ENCODE data around the gene TARS3.
"Not testable (repeated sequence)": the region's sequence is repeated elsewhere in the genome, so short reads cannot be mapped to it uniquely, and the experiment has no call there.

Gene TARS3

GRCh38 chr15:101723874-101724674 is at the start of gene TARS3:
TARS3 (minus strand) TSS chr15:101724473; CDS start chr15:101724387, 86 bp downstream.
- peaks cover 14 to 25% (median 16%) of the 10 kb centered on the region in 5 donors for H3K36me3 ChIP-seq (ENCODE audit: control insufficient read depth in 5 of 5, insufficient read depth in 5 of 5, low read length in 5 of 5)
- peak within 1 kb of the TSS; percentile 57 for H3K27ac ChIP-seq (ENCODE audit: low read depth, low read length)
- peak within 1 kb of the TSS in 4 of 5 donors; percentile 78 to 88 (median 84) for H3K9ac ChIP-seq (ENCODE audit: low read length in 5 of 5)
- no peaks in the 10 kb centered on the region for H3K27me3 ChIP-seq (ENCODE audit: control insufficient read depth in 5 of 5, insufficient read depth in 4 of 5, low read length in 5 of 5)
- no peaks in the 10 kb centered on the region for H3K9me3 ChIP-seq (ENCODE audit: control insufficient read depth in 5 of 5, low read length in 5 of 5)
- H3K4me1 ChIP-seq (ENCODE audit: control insufficient read depth in 5 of 5, insufficient read depth in 5 of 5, low read length in 5 of 5): peaks cover 0 to 22% (median 17%) of the 10 kb centered on the region in 5 donors
- H3K4me3 ChIP-seq (ENCODE audit: low read depth in 1 of 5, low read length in 5 of 5): peak within 1 kb of the TSS; percentile 72 to 97 (median 87)

- H3K27ac ChIP-seq (ENCODE audit: low read depth, low read length): no peak overlapping the region
- H3K36me3 ChIP-seq (ENCODE audit: control insufficient read depth in 5 of 5, insufficient read depth in 5 of 5, low read length in 5 of 5): peaks cover 0 to 14% (median 0%) of the 10 kb centered on the region in 5 donors
- no peak overlapping the region for H3K4me3 ChIP-seq (ENCODE audit: low read depth in 1 of 5, low read length in 5 of 5)
- no peaks in the 10 kb centered on the region for H3K9me3 ChIP-seq (ENCODE audit: control insufficient read depth in 5 of 5, low read length in 5 of 5)
- no peak overlapping the region for H3K9ac ChIP-seq (ENCODE audit: low read length in 5 of 5)
- H3K4me1 ChIP-seq (ENCODE audit: control insufficient read depth in 5 of 5, insufficient read depth in 5 of 5, low read length in 5 of 5): no peaks in the 10 kb centered on the region
- H3K27me3 ChIP-seq (ENCODE audit: control insufficient read depth in 5 of 5, insufficient read depth in 4 of 5, low read length in 5 of 5): peaks cover 0 to 4% (median 0%) of the 10 kb centered on the region in 5 donors
Observed at GRCh38 chr15:101773496-101774100, 49.3 kb upstream of the TARS3 start.

- peaks cover 0 to 4% (median 0%) of the 10 kb centered on the region in 5 donors for H3K27me3 ChIP-seq (ENCODE audit: control insufficient read depth in 5 of 5, insufficient read depth in 4 of 5, low read length in 5 of 5)
- H3K36me3 ChIP-seq (ENCODE audit: control insufficient read depth in 5 of 5, insufficient read depth in 5 of 5, low read length in 5 of 5): peaks cover 0 to 14% (median 0%) of the 10 kb centered on the region in 5 donors
- H3K9me3 ChIP-seq (ENCODE audit: control insufficient read depth in 5 of 5, low read length in 5 of 5): no peaks in the 10 kb centered on the region
- no peaks in the 10 kb centered on the region for H3K4me1 ChIP-seq (ENCODE audit: control insufficient read depth in 5 of 5, insufficient read depth in 5 of 5, low read length in 5 of 5)
- H3K9ac ChIP-seq (ENCODE audit: low read length in 5 of 5): no peak overlapping the region
- H3K27ac ChIP-seq (ENCODE audit: low read depth, low read length): no peak overlapping the region
- no peak overlapping the region for H3K4me3 ChIP-seq (ENCODE audit: low read depth in 1 of 5, low read length in 5 of 5)
Observed at GRCh38 chr15:101772921-101773320, 48.6 kb upstream of the TARS3 start.

- H3K36me3 ChIP-seq (ENCODE audit: control insufficient read depth in 5 of 5, insufficient read depth in 5 of 5, low read length in 5 of 5); H3K9me3 ChIP-seq (ENCODE audit: control insufficient read depth in 5 of 5, low read length in 5 of 5); H3K4me3 ChIP-seq (ENCODE audit: low read depth in 1 of 5, low read length in 5 of 5); H3K27ac ChIP-seq (ENCODE audit: low read depth, low read length); H3K4me1 ChIP-seq (ENCODE audit: control insufficient read depth in 5 of 5, insufficient read depth in 5 of 5, low read length in 5 of 5); H3K27me3 ChIP-seq (ENCODE audit: control insufficient read depth in 5 of 5, insufficient read depth in 4 of 5, low read length in 5 of 5); H3K9ac ChIP-seq (ENCODE audit: low read length in 5 of 5): not testable (repeated sequence)
Observed at GRCh38 chr15:101767083-101767640, 42.9 kb upstream of the TARS3 start.

GRCh38 chr15:101765772-101766456 is 41.6 kb upstream of the TARS3 start:
- Histone ChIP-seq H3K4me3 (ENCODE audit: low read depth in 1 of 5, low read length in 5 of 5) (no peak overlapping the region), H3K9me3 (ENCODE audit: control insufficient read depth in 5 of 5, low read length in 5 of 5) (peaks cover 0 to 5% (median 0%) of the 10 kb centered on the region in 5 donors), H3K4me1 (ENCODE audit: control insufficient read depth in 5 of 5, insufficient read depth in 5 of 5, low read length in 5 of 5) (peaks cover 0 to 7% (median 0%) of the 10 kb centered on the region in 5 donors), H3K27me3 (ENCODE audit: control insufficient read depth in 5 of 5, insufficient read depth in 4 of 5, low read length in 5 of 5) (no peaks in the 10 kb centered on the region), H3K27ac (ENCODE audit: low read depth, low read length) (no peak overlapping the region), H3K36me3 (ENCODE audit: control insufficient read depth in 5 of 5, insufficient read depth in 5 of 5, low read length in 5 of 5) (no peaks in the 10 kb centered on the region), H3K9ac (ENCODE audit: low read length in 5 of 5) (no peak overlapping the region)

- not testable (repeated sequence) for H3K4me1 ChIP-seq (ENCODE audit: control insufficient read depth in 5 of 5, insufficient read depth in 5 of 5, low read length in 5 of 5); H3K27me3 ChIP-seq (ENCODE audit: control insufficient read depth in 5 of 5, insufficient read depth in 4 of 5, low read length in 5 of 5); H3K4me3 ChIP-seq (ENCODE audit: low read depth in 1 of 5, low read length in 5 of 5); H3K9me3 ChIP-seq (ENCODE audit: control insufficient read depth in 5 of 5, low read length in 5 of 5); H3K36me3 ChIP-seq (ENCODE audit: control insufficient read depth in 5 of 5, insufficient read depth in 5 of 5, low read length in 5 of 5); H3K27ac ChIP-seq (ENCODE audit: low read depth, low read length); H3K9ac ChIP-seq (ENCODE audit: low read length in 5 of 5)
Observed at GRCh38 chr15:101765340-101765671, 41.0 kb upstream of the TARS3 start.

- not testable (repeated sequence) for H3K27ac ChIP-seq (ENCODE audit: low read depth, low read length); H3K4me3 ChIP-seq (ENCODE audit: low read depth in 1 of 5, low read length in 5 of 5); H3K4me1 ChIP-seq (ENCODE audit: control insufficient read depth in 5 of 5, insufficient read depth in 5 of 5, low read length in 5 of 5); H3K9me3 ChIP-seq (ENCODE audit: control insufficient read depth in 5 of 5, low read length in 5 of 5); H3K36me3 ChIP-seq (ENCODE audit: control insufficient read depth in 5 of 5, insufficient read depth in 5 of 5, low read length in 5 of 5); H3K9ac ChIP-seq (ENCODE audit: low read length in 5 of 5); H3K27me3 ChIP-seq (ENCODE audit: control insufficient read depth in 5 of 5, insufficient read depth in 4 of 5, low read length in 5 of 5)
Observed at GRCh38 chr15:101764669-101765339, 40.5 kb upstream of the TARS3 start.

GRCh38 chr15:101746716-101747082 is 22.4 kb upstream of the TARS3 start:
- not testable (repeated sequence) for H3K9me3 ChIP-seq (ENCODE audit: control insufficient read depth in 5 of 5, low read length in 5 of 5); H3K36me3 ChIP-seq (ENCODE audit: control insufficient read depth in 5 of 5, insufficient read depth in 5 of 5, low read length in 5 of 5); H3K27me3 ChIP-seq (ENCODE audit: control insufficient read depth in 5 of 5, insufficient read depth in 4 of 5, low read length in 5 of 5); H3K27ac ChIP-seq (ENCODE audit: low read depth, low read length); H3K4me1 ChIP-seq (ENCODE audit: control insufficient read depth in 5 of 5, insufficient read depth in 5 of 5, low read length in 5 of 5); H3K9ac ChIP-seq (ENCODE audit: low read length in 5 of 5); H3K4me3 ChIP-seq (ENCODE audit: low read depth in 1 of 5, low read length in 5 of 5)

GRCh38 chr15:101734837-101735236 is 10.6 kb upstream of the TARS3 start:
- not testable (repeated sequence) for H3K27ac ChIP-seq (ENCODE audit: low read depth, low read length); H3K9me3 ChIP-seq (ENCODE audit: control insufficient read depth in 5 of 5, low read length in 5 of 5); H3K4me3 ChIP-seq (ENCODE audit: low read depth in 1 of 5, low read length in 5 of 5); H3K27me3 ChIP-seq (ENCODE audit: control insufficient read depth in 5 of 5, insufficient read depth in 4 of 5, low read length in 5 of 5); H3K9ac ChIP-seq (ENCODE audit: low read length in 5 of 5); H3K36me3 ChIP-seq (ENCODE audit: control insufficient read depth in 5 of 5, insufficient read depth in 5 of 5, low read length in 5 of 5); H3K4me1 ChIP-seq (ENCODE audit: control insufficient read depth in 5 of 5, insufficient read depth in 5 of 5, low read length in 5 of 5)

Data from subcutaneous abdominal adipose tissue (tissue), 5 donors.